PC-3 (cell line): ENCODE measurements around the gene HHATL. TPM values are rescaled to one million over a fixed set of nuclear protein-coding genes. Genes with fewer than 3 reads are reported as not detected.

Experiments
- ATAC-seq: fragments of 200-7000 bp; cut with Tn5 transposase; 2 replicates; pipeline ENCODE4 v1.9.1; 2020; ENCODE audit warnings: mild to moderate bottlenecking, moderate library complexity
- BruUV-seq: library from RNA; stranded (reverse); fragments of 400-500 nt; replicated peaks from 2 replicates; lab custom pipeline; 2021; lab: Mats Ljungman, UMichigan
- CTCF ChIA-PET: fragments of 300-600 bp; sonication (Branson Sonifier 250); formaldehyde crosslinking; loops from one replicate; lab custom pipeline; 2022; ENCODE audit warnings: antibody characterized with exemption; lab: Charles Lee
- POLR2A ChIA-PET: fragments of 300-600 bp; sonication (Branson Sonifier 250); formaldehyde crosslinking; loops from one replicate; lab custom pipeline; 2022; ENCODE audit warnings: antibody characterized with exemption; ENCODE audit not compliant: unreplicated experiment; lab: Charles Lee
- DNase-seq: peaks from one replicate; pipeline ENCODE4 v3.0.0-alpha.2; 2015
- H2AFZ ChIP-seq: fragments of 300-600 bp; sonication (generic); 2 replicates; pipeline ENCODE4 v1.6.0; 2016; ENCODE audit warnings: antibody characterized with exemption, low read length
- H3F3A ChIP-seq: fragments of 300-600 bp; sonication (generic); one replicate; pipeline ENCODE4 v1.6.0; 2017; ENCODE audit warnings: antibody characterized with exemption, low read length, control low read depth, mild to moderate bottlenecking; ENCODE audit not compliant: unreplicated experiment
- H3K27ac ChIP-seq: fragments of 300-600 bp; sonication (generic); 2 replicates; pipeline ENCODE4 v1.5.1; 2016; ENCODE audit warnings: mild to moderate bottlenecking, low read length
- H3K27me3 ChIP-seq: fragments of 300-600 bp; sonication (generic); 2 replicates; pipeline ENCODE4 v1.6.1; 2016; ENCODE audit warnings: low read length, mixed read lengths
- H3K36me3 ChIP-seq: fragments of 300-600 bp; sonication (generic); 2 replicates; pipeline ENCODE4 v1.6.1; 2016; ENCODE audit warnings: low read depth, mixed run types, low read length, mixed read lengths
- H3K4me1 ChIP-seq: fragments of 300-600 bp; sonication (generic); 2 replicates; pipeline ENCODE4 v1.5.1; 2016; ENCODE audit warnings: low read length; ENCODE audit not compliant: insufficient read depth
- H3K4me2 ChIP-seq: fragments of 300-600 bp; sonication (generic); 2 replicates; pipeline ENCODE4 v1.6.0; 2016; ENCODE audit warnings: low read length
- H3K4me3 ChIP-seq: fragments of 300-600 bp; sonication (generic); 2 replicates; pipeline ENCODE4 v1.5.1; 2016; ENCODE audit warnings: mild to moderate bottlenecking, low read length, mixed read lengths
- H3K79me2 ChIP-seq: fragments of 300-600 bp; sonication (generic); 2 replicates; pipeline ENCODE4 v1.6.1; 2017; ENCODE audit warnings: low read length, mixed read lengths
- H3K9ac ChIP-seq: fragments of 300-600 bp; sonication (generic); 2 replicates; pipeline ENCODE4 v1.6.0; 2016; ENCODE audit warnings: mild to moderate bottlenecking, low read length
- H3K9me2 ChIP-seq: fragments of 300-600 bp; sonication (generic); replicated peaks from 2 replicates; pipeline ENCODE4 v1.6.1; 2016; ENCODE audit warnings: mixed run types, low read length, mixed read lengths
- H3K9me3 ChIP-seq: fragments of 300-600 bp; sonication (generic); 2 replicates; pipeline ENCODE4 v1.6.1; 2016; ENCODE audit warnings: low read length, mixed read lengths
- H4K20me1 ChIP-seq: fragments of 300-600 bp; sonication (generic); 2 replicates; pipeline ENCODE4 v1.6.1; 2016; ENCODE audit warnings: low read length, mixed read lengths
- EZH2 ChIP-seq: fragments of 300-600 bp; sonication (generic); IDR thresholded peaks from one replicate; pipeline ENCODE4 v1.6.1; 2017; ENCODE audit warnings: antibody characterized with exemption, mild to moderate bottlenecking, low read length; ENCODE audit not compliant: unreplicated experiment
- EZH2phosphoT487 ChIP-seq: fragments of 300-600 bp; sonication (generic); IDR thresholded peaks from 2 replicates; pipeline ENCODE4 v1.6.1; 2018; ENCODE audit warnings: mild to moderate bottlenecking, antibody characterized with exemption, low read length, borderline replicate concordance
- intact Hi-C: fragments of 100-400 bp; cut with micrococcal nuclease; formaldehyde crosslinking; loops from 2 replicates; pipeline ENCODE4 v1.9.0; 2023
- total RNA-seq: library from RNA; depleted of rRNA; stranded (reverse); fragments of >200 nt; gene quantifications from 2 replicates; pipeline ENCODE4 v1.2.3, GENCODE V29; 2014
- TF ChIP-seq, protein P1 (sequence below): fragments of 300-600 bp; sonication (generic); conservative IDR thresholded peaks from 2 replicates; pipeline ENCODE4 v1.5.1; 2017; ENCODE audit warnings: antibody characterized with exemption, low read depth, mild to moderate bottlenecking, low read length

HHATL gene
- total RNA-seq, 1 experiment from 2014 or later: not detected

DNA sequence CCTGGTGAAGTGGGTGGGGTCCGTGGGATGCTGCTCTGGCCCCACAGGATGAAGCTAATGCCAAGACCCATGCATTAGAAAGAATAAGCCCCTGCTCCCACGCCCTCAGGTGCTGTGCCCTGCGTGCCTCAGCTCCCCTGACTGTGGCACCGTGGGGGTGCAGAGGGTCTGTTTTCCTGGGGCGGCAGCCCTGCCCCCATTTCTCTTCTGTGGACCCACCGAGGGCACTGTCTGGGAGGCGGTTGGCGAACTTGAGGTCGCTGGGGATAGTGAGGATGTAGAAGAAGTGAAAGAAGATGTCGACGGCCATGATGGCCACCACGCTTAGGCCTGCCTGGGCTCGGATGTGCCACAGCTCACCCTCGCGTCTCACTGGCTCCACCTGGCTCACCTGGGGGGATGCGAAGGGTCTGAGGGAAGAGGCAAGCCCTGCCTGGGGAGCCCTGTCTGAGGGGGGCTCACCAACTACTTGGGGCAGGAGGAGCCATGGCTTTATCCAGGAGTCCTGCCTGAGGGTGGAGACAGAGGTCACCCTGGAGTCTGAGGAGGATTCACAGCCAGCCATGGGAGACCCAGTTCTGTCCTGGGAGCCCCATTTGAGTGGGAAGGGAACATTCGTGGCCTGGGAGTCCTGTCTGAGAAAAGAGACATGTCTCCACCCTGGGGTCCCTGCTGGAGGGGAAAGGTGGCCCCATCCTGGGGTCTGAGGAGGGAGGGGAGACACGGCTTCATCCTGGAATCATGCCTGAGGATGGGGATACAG is 5.1 kb downstream of the HHATL start:
- ATAC-seq (no peak), DNase-seq (no peak)
- Histone ChIP-seq H3K9ac (no peak overlapping the region), H3K27me3 (no peaks in the 10 kb centered on the region), H3F3A (no peaks in the 10 kb centered on the region), H3K9me2 (no peaks in the 10 kb centered on the region), H3K79me2 (no peaks in the 10 kb centered on the region), H4K20me1 (no peaks in the 10 kb centered on the region), H3K4me1 (no peaks in the 10 kb centered on the region), H3K9me3 (no peaks in the 10 kb centered on the region), H3K36me3 (no peaks in the 10 kb centered on the region), H2AFZ (no peak overlapping the region), H3K4me3 (no peak overlapping the region), H3K4me2 (no peak overlapping the region), H3K27ac (no peak overlapping the region)
- BruUV-seq: no TSS peak
- ChIA-PET CTCF (no interaction called here), POLR2A (no interaction called here)
- no peak for TF ChIP-seq EZH2phosphoT487
- TF ChIP-seq EZH2: no peak
- TF ChIP-seq, protein P1, sequence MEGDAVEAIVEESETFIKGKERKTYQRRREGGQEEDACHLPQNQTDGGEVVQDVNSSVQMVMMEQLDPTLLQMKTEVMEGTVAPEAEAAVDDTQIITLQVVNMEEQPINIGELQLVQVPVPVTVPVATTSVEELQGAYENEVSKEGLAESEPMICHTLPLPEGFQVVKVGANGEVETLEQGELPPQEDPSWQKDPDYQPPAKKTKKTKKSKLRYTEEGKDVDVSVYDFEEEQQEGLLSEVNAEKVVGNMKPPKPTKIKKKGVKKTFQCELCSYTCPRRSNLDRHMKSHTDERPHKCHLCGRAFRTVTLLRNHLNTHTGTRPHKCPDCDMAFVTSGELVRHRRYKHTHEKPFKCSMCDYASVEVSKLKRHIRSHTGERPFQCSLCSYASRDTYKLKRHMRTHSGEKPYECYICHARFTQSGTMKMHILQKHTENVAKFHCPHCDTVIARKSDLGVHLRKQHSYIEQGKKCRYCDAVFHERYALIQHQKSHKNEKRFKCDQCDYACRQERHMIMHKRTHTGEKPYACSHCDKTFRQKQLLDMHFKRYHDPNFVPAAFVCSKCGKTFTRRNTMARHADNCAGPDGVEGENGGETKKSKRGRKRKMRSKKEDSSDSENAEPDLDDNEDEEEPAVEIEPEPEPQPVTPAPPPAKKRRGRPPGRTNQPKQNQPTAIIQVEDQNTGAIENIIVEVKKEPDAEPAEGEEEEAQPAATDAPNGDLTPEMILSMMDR: no peak
- intact Hi-C loops: no loop called here

DNA sequence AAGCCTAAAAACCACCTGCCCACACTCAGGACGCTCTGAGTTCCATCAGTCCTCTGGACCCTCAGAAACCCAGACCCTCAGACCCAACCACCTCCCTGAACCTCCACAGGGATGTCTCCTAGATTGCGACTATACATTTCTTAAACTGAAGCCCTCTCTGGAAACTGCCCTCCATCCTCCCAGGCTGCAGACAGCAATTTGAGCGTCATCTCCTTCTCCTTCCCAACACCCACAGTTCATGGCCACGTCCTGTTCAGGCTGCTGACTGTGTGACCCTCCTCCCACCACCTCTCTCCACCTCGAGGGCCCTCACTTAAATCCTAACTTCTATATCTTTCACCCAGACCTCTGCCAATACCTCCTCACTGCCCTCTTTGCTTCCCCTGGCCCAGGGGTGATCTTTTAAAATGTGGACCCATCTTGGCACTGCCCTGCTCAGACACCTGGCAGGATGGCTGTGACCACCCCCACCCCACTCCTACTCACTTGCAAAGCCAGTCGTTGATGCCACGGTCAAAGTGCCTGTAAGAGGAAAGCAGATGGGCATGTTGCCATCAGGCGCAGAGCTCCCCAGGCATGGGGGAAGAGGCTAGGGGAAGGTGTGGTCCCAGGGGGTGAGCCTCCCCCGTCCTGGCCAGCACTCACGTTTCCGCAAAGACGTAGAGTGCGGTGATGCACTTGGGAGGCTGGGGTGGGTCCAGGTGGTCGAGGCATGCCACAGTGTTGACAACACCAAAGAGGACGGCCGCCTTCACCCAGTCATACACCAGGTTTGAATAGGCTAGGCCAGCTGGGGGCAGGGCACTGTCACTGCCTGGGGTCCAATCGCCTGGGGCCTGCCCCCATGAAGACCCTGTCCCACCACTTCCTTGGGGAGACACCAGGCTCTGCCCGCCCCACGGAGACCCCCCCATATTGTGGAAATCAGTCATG is 6.0 kb downstream of the HHATL start:
- Histone ChIP-seq H3K9ac (no peak overlapping the region), H3K4me2 (no peak overlapping the region), H3K9me2 (no peaks in the 10 kb centered on the region), H3K4me1 (no peaks in the 10 kb centered on the region), H3K79me2 (no peaks in the 10 kb centered on the region), H3K36me3 (no peaks in the 10 kb centered on the region), H3F3A (no peaks in the 10 kb centered on the region), H3K4me3 (no peak overlapping the region), H4K20me1 (no peaks in the 10 kb centered on the region), H3K9me3 (no peaks in the 10 kb centered on the region), H3K27ac (no peak overlapping the region), H3K27me3 (no peaks in the 10 kb centered on the region), H2AFZ (no peak overlapping the region)
- intact Hi-C loops: no loop called here
- ATAC-seq: no peak
- ChIA-PET POLR2A (no interaction called here), CTCF (no interaction called here)
- BruUV-seq: no TSS peak
- TF ChIP-seq EZH2phosphoT487: no peak
- TF ChIP-seq, protein P1: no peak
- TF ChIP-seq EZH2: no peak
- no peak for DNase-seq
